Activated CD8-positive, alpha-beta T cell treated with anti-CD3 and anti-CD28 coated beads, Interleukin-2, amount 10 ng/mL, durations not matched to agents 7 days and 5 days (primary cell): ENCODE results near the gene MYO7B. TPM values are rescaled to one million over a fixed set of nuclear protein-coding genes. Genes with fewer than 3 reads are reported as not detected.
A peak's percentile ranks its signal among the peaks of the same experiment; 100 is the strongest.
"Not testable (repeated sequence)": the region's sequence is repeated elsewhere in the genome, so short reads cannot be mapped to it uniquely, and the experiment has no call there.

Experiments used
- ATAC-seq: fragments of 150-1000 bp; cut with Tn5 transposase; one replicate; pipeline ENCODE4 v1.10.0; 2021; ENCODE audit warnings: moderate library complexity
- CTCF ChIA-PET: fragments of 350-600 bp; sonication (Branson Sonifier 250); formaldehyde crosslinking; loops from one replicate; lab custom pipeline; 2021; ENCODE audit warnings: antibody characterized with exemption; lab: Charles Lee
- POLR2A ChIA-PET: fragments of 350-600 bp; sonication (Branson Sonifier 250); formaldehyde crosslinking; loops from one replicate; lab custom pipeline; 2021; ENCODE audit warnings: antibody characterized with exemption; lab: Charles Lee
- DNase-seq: peaks from one replicate; pipeline ENCODE4 v3.0.0-alpha.2; 2020
- H3K27ac Mint-ChIP-seq: one replicate; pipeline ENCODE4 v1.8.0; 2021; ENCODE audit warnings: mild to moderate bottlenecking, mixed read lengths
- H3K27me3 Mint-ChIP-seq: one replicate; pipeline ENCODE4 v1.8.0; 2021; ENCODE audit warnings: low read depth, mixed read lengths
- H3K36me3 Mint-ChIP-seq: one replicate; pipeline ENCODE4 v1.8.0; 2021; ENCODE audit warnings: low read depth, mixed read lengths
- H3K4me1 Mint-ChIP-seq: one replicate; pipeline ENCODE4 v1.8.0; 2021; ENCODE audit warnings: low read depth, mixed read lengths
- H3K4me3 Mint-ChIP-seq: one replicate; pipeline ENCODE4 v1.8.0; 2021; ENCODE audit warnings: mild to moderate bottlenecking, mixed read lengths
- H3K9me3 Mint-ChIP-seq: one replicate; pipeline ENCODE4 v1.8.0; 2022; ENCODE audit warnings: mixed read lengths; ENCODE audit not compliant: insufficient read depth
- total RNA-seq, 2 experiments: library from RNA; stranded (reverse); gene quantifications; one replicate each; pipeline ENCODE4 v1.2.3, GENCODE V29; 2021

The MYO7B gene
- total RNA-seq, 2 experiments from 2014 or later: 0.82 to 1.2 TPM

DNA sequence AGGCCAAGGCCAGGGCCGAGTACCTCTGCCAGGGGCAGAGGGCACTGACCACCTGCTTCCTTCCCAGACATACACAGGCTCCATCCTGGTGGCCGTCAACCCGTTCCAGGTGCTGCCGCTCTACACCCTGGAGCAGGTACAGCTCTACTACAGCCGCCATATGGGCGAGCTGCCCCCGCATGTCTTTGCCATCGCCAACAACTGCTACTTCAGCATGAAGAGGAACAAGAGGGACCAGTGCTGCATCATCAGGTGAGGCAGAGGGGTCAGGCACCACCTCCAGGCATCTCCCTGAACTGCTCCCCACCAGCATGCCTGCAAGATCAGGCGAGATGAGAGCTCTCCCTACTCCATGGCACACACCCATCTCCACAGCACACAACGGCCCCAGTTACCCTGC is 31.1 kb downstream of the MYO7B start:
- no peaks in the 10 kb centered on the region for H3K9me3 Mint-ChIP-seq
- H3K36me3 Mint-ChIP-seq: peaks cover 5% of the 10 kb centered on the region
- H3K4me3 Mint-ChIP-seq: no peak overlapping the region
- peaks cover 23% of the 10 kb centered on the region for H3K4me1 Mint-ChIP-seq
- H3K27ac Mint-ChIP-seq: no peak overlapping the region
- ATAC-seq: no peak
- no peak for DNase-seq
- CTCF ChIA-PET: interaction anchor here (1.7 to 2.5 kb wide), 2 partner anchors 25 to 88 kb away, joined by 4 to 9 read pairs; no protein-coding TSS in a partner anchor
- POLR2A ChIA-PET: interaction anchor here (1.0 kb wide), 1 partner anchor 12 kb away, joined by 3 read pairs; no protein-coding TSS in a partner anchor
- H3K27me3 Mint-ChIP-seq: peaks cover 10% of the 10 kb centered on the region

DNA sequence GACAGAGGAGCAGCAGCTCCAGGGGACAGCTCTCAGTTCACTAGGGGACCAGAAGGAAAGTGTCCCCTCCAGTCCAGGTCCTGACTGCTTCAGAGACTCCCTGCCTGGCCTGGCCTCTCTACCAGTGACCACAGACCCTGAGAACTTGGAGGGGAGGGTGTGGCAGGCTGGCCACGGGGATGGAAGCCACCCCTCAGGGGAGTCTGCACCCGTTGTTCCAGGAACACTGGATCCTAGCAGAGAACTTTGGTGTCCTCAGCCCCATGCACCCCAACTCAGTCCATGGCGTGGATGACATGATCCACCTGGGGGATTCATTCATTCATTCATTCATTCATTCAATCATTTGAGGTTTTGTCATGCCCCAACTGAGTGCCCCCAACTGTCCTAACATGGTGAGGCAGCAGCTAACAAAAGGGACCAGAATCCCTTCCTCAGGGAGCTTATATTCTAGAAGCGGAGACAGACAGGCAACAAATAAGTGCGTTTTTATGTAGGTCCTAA is 31.9 kb downstream of the MYO7B start:
- Mint-ChIP-seq H3K4me3 (no peak overlapping the region), H3K9me3 (no peaks in the 10 kb centered on the region), H3K27ac (no peak overlapping the region), H3K36me3 (peaks cover 5% of the 10 kb centered on the region), H3K27me3 (peaks cover 10% of the 10 kb centered on the region), H3K4me1 (peaks cover 23% of the 10 kb centered on the region)
- no peak for DNase-seq
- POLR2A ChIA-PET: interaction anchor here (1.0 kb wide), 1 partner anchor 11 kb away, joined by 3 read pairs; no protein-coding TSS in a partner anchor
- CTCF ChIA-PET: interaction anchor here (0.6 to 2.5 kb wide), 3 partner anchors 24 to 95 kb away, joined by 3 to 9 read pairs (median 3); partner anchors contain the start of gene IWS1
- no peak for ATAC-seq

DNA sequence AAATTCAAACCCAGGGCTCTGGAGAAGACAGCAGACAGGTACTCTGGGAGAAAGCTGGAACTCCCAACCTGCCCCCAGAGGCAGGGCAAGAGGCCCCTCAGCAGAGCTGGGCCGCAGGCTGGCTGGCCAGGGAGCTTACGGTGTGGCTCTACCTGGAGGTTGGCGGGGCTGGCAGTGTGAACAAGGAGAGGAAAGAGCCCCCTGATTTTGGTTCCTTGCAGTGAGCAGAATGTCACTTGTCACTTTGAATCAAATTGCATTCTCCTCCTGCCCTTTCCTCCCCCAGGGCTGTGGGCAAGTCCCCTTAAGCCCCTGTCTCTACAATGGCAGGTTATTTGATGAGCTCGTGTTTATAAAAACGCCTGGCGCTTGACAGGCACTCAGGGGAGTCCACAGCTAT is 32.6 kb downstream of the MYO7B start:
- ChIA-PET CTCF (interaction anchor here (1.0 to 2.5 kb wide), 2 partner anchors 23 to 42 kb away, joined by 3 to 9 read pairs; partner anchors contain the start of gene IWS1), POLR2A (no interaction called here)
- Mint-ChIP-seq H3K4me3 (no peak overlapping the region), H3K27ac (no peak overlapping the region), H3K36me3 (peaks cover under 1% of the 10 kb centered on the region), H3K4me1 (peaks cover 19% of the 10 kb centered on the region), H3K27me3 (peaks cover 9% of the 10 kb centered on the region), H3K9me3 (no peaks in the 10 kb centered on the region)
- DNase-seq: no peak
- no peak for ATAC-seq

DNA sequence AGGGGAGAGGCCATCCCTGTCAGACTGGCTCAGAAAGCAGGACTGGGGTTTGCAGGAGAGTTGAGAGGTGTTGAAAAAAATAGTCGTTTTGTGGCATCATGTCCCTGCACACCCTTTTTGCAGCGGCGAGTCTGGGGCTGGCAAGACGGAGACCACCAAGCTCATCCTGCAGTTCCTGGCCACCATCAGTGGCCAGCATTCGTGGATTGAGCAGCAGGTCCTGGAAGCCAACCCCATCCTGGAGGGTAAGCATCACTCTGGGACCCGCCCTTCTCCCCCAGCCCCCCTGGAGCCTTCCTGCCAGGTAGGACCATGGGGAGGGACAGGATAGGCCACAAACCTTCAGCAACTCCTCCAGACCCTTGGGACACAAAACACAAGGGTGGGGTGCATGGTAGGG is 34.2 kb downstream of the MYO7B start:
- Mint-ChIP-seq H3K4me1 (peaks cover 7% of the 10 kb centered on the region), H3K36me3 (no peaks in the 10 kb centered on the region), H3K27ac (no peak overlapping the region), H3K4me3 (no peak overlapping the region), H3K27me3 (peaks cover 9% of the 10 kb centered on the region), H3K9me3 (no peaks in the 10 kb centered on the region)
- ChIA-PET CTCF (no interaction called here), POLR2A (no interaction called here)
- DNase-seq (no peak), ATAC-seq (no peak)

DNA sequence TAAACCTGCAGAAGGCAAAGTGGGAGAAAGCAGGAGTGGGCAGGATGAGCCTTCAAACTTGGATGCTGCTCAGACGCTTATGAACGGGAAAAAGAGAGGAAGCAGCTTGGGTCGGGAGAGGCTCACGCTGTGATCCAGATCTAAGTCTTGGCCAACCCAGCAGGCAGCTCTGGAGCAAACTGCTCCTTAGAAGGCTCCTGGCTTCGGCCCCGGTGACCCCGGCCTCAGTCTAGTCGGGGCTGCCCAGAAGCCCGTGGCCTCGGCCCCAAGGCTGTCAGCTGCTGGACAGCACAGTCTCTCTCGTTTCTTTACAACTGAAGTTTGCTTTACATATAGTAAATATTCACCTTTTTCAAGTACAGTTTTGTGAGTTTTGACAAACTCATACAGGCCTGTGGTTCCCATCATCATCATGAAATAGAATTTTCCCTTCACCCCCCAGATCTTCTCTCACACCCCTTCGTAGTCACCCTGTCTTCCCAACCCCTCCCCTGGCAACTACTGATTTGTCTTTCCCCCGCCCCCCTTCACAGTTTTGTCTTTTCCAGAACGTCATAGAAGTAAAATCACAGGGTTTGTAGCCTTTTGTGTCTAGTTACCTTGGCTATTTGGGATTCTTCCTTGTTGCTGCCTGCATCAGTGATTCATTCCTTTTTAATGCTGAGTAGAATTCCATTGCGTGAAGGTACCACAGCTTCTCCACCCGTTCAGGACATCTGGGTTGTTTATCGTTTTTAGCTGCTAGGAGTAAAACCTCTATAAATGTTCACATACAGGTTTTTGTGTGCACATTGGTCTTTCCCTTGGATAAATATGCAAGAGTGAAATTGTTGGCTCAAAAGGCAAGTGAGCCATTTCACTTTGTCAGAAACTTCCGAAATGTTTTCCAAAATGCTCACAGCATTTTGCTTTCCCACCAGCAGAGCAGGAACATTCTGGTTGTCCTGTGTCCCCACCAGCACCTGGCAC is 35.1 kb downstream of the MYO7B start:
- H3K36me3 Mint-ChIP-seq: no peaks in the 10 kb centered on the region
- no peak for ATAC-seq
- ChIA-PET CTCF (no interaction called here), POLR2A (no interaction called here)
- H3K9me3 Mint-ChIP-seq: no peaks in the 10 kb centered on the region
- DNase-seq: no peak
- H3K4me1 Mint-ChIP-seq: peaks cover 16% of the 10 kb centered on the region
- H3K27ac Mint-ChIP-seq: no peak overlapping the region
- no peak overlapping the region for H3K4me3 Mint-ChIP-seq
- peaks cover 9% of the 10 kb centered on the region for H3K27me3 Mint-ChIP-seq

DNA sequence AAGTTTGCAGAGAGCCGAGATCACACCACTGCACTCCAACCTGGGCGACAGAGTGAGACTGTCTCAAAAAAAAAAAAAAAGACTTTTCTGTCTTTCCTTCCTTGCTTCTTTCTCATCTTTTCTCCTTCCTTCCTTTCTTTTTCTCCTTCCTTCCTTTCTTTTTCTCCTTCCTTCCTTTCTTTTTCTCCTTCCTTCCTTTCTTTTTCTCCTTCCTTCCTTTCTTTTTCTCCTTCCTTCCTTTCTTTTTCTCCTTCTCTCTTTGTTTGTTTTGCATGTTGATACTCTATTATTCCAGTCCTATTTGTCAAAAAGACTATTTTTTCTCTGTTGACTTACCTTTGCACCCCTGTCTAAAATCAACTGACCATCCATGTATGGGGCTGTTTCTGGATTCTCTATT is 36.9 kb downstream of the MYO7B start:
- H3K4me3 Mint-ChIP-seq, H3K27ac Mint-ChIP-seq, H3K27me3 Mint-ChIP-seq, ATAC-seq, H3K36me3 Mint-ChIP-seq, DNase-seq, POLR2A ChIA-PET, H3K9me3 Mint-ChIP-seq, CTCF ChIA-PET: not testable (repeated sequence)
- peaks cover 23% of the 10 kb centered on the region for H3K4me1 Mint-ChIP-seq

DNA sequence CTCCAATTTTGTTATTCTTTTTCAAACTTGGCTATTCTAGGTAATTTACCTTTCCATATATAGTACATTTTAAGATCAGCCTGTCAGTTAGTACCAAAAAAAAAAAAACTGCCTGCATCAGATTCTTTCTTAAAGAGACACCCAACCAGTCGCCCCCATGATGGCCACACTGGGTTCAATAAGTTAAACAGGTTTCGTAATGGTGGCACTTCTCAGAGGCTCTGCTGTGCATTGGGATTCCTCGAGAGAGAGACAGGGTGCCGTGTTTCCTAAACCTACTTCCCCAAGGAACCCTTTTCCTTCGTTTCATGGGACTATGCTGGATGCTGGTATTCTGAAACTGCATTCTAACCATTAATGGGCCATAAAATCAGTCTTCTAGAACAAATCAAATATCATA is 37.4 kb downstream of the MYO7B start:
- H3K4me1 Mint-ChIP-seq: peaks cover 26% of the 10 kb centered on the region
- ChIA-PET CTCF (no interaction called here), POLR2A (no interaction called here)
- no peaks in the 10 kb centered on the region for H3K9me3 Mint-ChIP-seq
- H3K36me3 Mint-ChIP-seq: no peaks in the 10 kb centered on the region
- H3K4me3 Mint-ChIP-seq: no peak overlapping the region
- ATAC-seq: no peak
- no peak overlapping the region for H3K27ac Mint-ChIP-seq
- DNase-seq: no peak
- peaks cover 3% of the 10 kb centered on the region for H3K27me3 Mint-ChIP-seq

DNA sequence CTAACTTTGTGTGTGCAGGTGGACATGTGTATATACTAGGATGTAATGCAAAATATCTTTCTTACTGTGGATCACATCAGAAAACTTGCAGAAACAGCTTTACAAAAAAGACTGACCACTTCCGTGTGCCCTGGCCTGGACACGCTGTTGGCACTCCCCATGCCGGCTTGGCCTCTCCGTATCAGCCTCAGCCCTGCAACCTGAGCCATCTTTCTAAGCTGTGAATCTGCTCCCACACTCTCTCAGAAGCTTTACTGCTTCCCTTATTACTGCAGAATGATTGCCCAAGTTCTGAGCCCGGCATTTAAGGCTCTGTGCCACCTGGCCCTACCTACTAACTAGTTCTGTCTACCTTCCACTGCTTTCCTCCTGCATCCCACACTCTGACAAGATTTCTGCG is 37.8 kb downstream of the MYO7B start:
- peaks cover 26% of the 10 kb centered on the region for H3K4me1 Mint-ChIP-seq
- H3K27me3 Mint-ChIP-seq: peaks cover 3% of the 10 kb centered on the region
- H3K9me3 Mint-ChIP-seq: no peaks in the 10 kb centered on the region
- DNase-seq (no peak), ATAC-seq (no peak)
- H3K27ac Mint-ChIP-seq: peak overlapping the region; percentile 50
- no peaks in the 10 kb centered on the region for H3K36me3 Mint-ChIP-seq
- ChIA-PET CTCF (no interaction called here), POLR2A (no interaction called here)
- no peak overlapping the region for H3K4me3 Mint-ChIP-seq

DNA sequence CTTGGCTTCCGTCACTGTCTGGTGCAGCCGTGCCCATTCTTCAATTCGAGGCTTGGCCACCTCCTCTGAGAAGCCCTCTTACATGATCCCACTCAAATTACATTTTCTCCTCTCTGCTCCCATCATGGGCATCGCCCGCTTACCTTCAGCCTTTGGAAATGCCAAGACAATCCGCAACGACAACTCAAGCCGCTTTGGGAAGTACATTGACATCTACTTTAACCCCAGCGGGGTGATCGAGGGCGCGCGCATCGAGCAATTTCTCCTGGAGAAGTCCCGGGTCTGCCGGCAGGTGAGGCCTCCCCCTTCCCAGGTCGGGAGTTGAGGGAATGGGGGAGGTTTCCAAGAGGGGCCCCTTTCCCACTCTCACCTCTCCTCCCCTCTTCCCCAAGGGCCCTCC is 38.3 kb downstream of the MYO7B start:
- H3K36me3 Mint-ChIP-seq: no peaks in the 10 kb centered on the region
- H3K27me3 Mint-ChIP-seq: peaks cover 3% of the 10 kb centered on the region
- H3K27ac Mint-ChIP-seq: no peak overlapping the region
- peaks cover 26% of the 10 kb centered on the region for H3K4me1 Mint-ChIP-seq
- no peak for ATAC-seq
- ChIA-PET POLR2A (no interaction called here), CTCF (interaction anchor here (1.2 to 2.5 kb wide), 3 partner anchors 10 to 79 kb away, joined by 3 to 22 read pairs (median 10); no protein-coding TSS in a partner anchor)
- no peak for DNase-seq
- H3K9me3 Mint-ChIP-seq: no peaks in the 10 kb centered on the region
- H3K4me3 Mint-ChIP-seq: no peak overlapping the region

DNA sequence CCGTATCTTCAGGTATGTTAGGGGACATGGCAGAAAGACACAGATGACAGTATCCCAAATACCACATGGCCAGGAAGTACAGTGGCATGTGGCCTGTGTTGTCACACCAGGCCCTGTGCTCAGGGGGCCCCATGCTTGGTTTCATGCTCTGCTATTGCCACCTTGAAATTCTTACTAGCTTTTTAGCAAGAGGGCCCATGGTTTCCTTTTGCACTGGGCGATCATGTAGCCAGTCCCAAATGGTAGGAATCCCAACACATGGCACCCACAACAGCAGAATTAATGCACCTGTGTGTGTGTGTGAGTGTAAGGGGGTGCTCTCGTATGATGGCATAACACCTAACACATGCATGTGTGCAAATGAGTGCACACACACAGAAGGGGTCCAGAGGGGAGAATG is 39.2 kb downstream of the MYO7B start:
- Mint-ChIP-seq H3K27ac (peak overlapping the region; percentile 13), H3K36me3 (no peaks in the 10 kb centered on the region), H3K4me1 (peaks cover 26% of the 10 kb centered on the region), H3K9me3 (no peaks in the 10 kb centered on the region), H3K4me3 (no peak overlapping the region), H3K27me3 (peaks cover 7% of the 10 kb centered on the region)
- no peak for ATAC-seq
- CTCF ChIA-PET: interaction anchor here (1.2 to 2.5 kb wide), 4 partner anchors 11 to 78 kb away, joined by 3 to 22 read pairs (median 8); no protein-coding TSS in a partner anchor
- POLR2A ChIA-PET: interaction anchor here (1.0 kb wide), 1 partner anchor 48 kb away, joined by 3 read pairs; the partner anchor contains the start of gene IWS1
- DNase-seq: no peak

DNA sequence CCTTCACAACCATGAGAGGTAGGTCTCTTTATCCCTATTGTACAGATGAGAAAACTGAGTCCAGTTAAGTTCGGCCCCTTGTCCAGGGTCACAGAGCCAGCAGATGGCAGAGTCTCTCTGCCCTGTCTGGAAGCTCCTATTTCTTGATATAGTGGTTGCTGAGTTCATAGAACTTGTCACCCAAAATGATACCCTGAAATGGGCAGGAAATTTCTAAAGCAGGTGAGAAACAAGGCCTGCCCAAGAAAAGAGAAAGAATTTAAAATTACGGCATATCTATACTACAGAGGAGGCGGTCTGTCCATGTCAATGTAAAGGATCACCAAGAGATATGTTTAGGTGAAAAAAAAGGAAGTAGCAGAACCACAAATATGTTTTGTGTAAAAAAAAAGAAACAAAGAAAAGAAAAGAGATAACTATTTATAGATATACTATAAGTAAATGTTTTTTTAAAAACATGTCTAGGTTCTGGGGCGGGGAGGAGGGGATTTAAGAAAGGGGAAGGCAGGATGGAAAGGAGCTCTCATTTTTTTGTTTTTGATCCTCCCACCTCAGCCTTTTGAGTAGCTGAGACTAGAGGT is 39.8 kb downstream of the MYO7B start:
- no peaks in the 10 kb centered on the region for H3K36me3 Mint-ChIP-seq
- H3K9me3 Mint-ChIP-seq: no peaks in the 10 kb centered on the region
- ATAC-seq (peak; percentile 35), DNase-seq (no peak)
- H3K27me3 Mint-ChIP-seq: peaks cover 7% of the 10 kb centered on the region
- ChIA-PET POLR2A (interaction anchor here (1.0 kb wide), 1 partner anchor 49 kb away, joined by 3 read pairs; the partner anchor contains the start of gene IWS1), CTCF (interaction anchor here (1.2 to 2.5 kb wide), 4 partner anchors 12 to 77 kb away, joined by 3 to 22 read pairs (median 8); no protein-coding TSS in a partner anchor)
- peak overlapping the region; percentile 66 for H3K27ac Mint-ChIP-seq
- H3K4me1 Mint-ChIP-seq: peaks cover 28% of the 10 kb centered on the region
- H3K4me3 Mint-ChIP-seq: no peak overlapping the region
